Spinal cord (tissue), 10 donors: ENCODE measurements around the gene ZBTB7C. TPM values are rescaled to one million over a fixed set of nuclear protein-coding genes. Genes with fewer than 3 reads are reported as not detected.

ENCODE experiments used
- DNase-seq, 6 donors: peaks; one replicate each; pipeline versions ENCODE4 v3.0.0 to v3.0.0-alpha.2; 2013 to 2015; ENCODE audit warnings: low spot score in 6 of 6, low read depth in 4 of 6
- H3K27ac ChIP-seq: one replicate; pipeline ENCODE4 v1.5.1; 2013; ENCODE audit warnings: low read depth, low read length, control low read depth
- H3K27me3 ChIP-seq: one replicate; pipeline ENCODE4 v1.6.1; 2013; ENCODE audit warnings: low read length; ENCODE audit not compliant: control insufficient read depth, insufficient read depth
- H3K36me3 ChIP-seq: one replicate; pipeline ENCODE4 v1.6.1; 2013; ENCODE audit warnings: low read length; ENCODE audit not compliant: control insufficient read depth, insufficient read depth
- H3K4me1 ChIP-seq: one replicate; pipeline ENCODE4 v1.6.1; 2013; ENCODE audit warnings: low read length; ENCODE audit not compliant: control insufficient read depth, insufficient read depth
- H3K4me3 ChIP-seq: one replicate; pipeline ENCODE4 v1.5.1; 2013; ENCODE audit warnings: low read depth, low read length, control low read depth
- H3K9me3 ChIP-seq: one replicate; pipeline ENCODE4 v1.6.1; 2013; ENCODE audit warnings: low read length; ENCODE audit not compliant: control insufficient read depth, insufficient read depth
- WGBS: methylation state at CpG from one replicate; pipeline ENCODE4 v1.1.5; 2013; ENCODE audit warnings: missing lambda C conversion rate; ENCODE audit not compliant: insufficient coverage; 5-methylcytosine and 5-hydroxymethylcytosine counted together
- polyA plus RNA-seq, 2 donors: library from polyadenylated mRNA; unstranded; fragments of 120-200 nt; gene quantifications; one replicate each; pipeline ENCODE4 v1.2.1, GENCODE V29; 2013; ENCODE audit not compliant: insufficient read length in 2 of 2
- total RNA-seq, 2 donors: library from RNA; depleted of rRNA in 1 of 2; stranded (reverse); fragments of 120-200 nt in 1 of 2; fragments of >200 nt in 1 of 2; gene quantifications; one replicate each; pipeline versions ENCODE4 v1.2.3 to v1.2.4, GENCODE V29; 2013 to 2014
- donor health status: healthy.

Gene ZBTB7C
- total and polyA plus RNA-seq, 4 donors, result 7.6 to 15.7 (median 9.8) TPM

GRCh38 chr18:48405978-48406377, 3.2 kb downstream of the ZBTB7C start:
- no peaks in the 10 kb centered on the region for H3K9me3 ChIP-seq
- 90% methylated on average over 2 of the region's 6 CpGs for WGBS
- no peak overlapping the region for H3K27ac ChIP-seq
- H3K36me3 ChIP-seq, result no peaks in the 10 kb centered on the region
- H3K4me1 ChIP-seq, result peaks cover 27% of the 10 kb centered on the region
- peaks cover 27% of the 10 kb centered on the region for H3K27me3 ChIP-seq
- H3K4me3 ChIP-seq, result no peak overlapping the region
- DNase-seq, result no peak

DNA sequence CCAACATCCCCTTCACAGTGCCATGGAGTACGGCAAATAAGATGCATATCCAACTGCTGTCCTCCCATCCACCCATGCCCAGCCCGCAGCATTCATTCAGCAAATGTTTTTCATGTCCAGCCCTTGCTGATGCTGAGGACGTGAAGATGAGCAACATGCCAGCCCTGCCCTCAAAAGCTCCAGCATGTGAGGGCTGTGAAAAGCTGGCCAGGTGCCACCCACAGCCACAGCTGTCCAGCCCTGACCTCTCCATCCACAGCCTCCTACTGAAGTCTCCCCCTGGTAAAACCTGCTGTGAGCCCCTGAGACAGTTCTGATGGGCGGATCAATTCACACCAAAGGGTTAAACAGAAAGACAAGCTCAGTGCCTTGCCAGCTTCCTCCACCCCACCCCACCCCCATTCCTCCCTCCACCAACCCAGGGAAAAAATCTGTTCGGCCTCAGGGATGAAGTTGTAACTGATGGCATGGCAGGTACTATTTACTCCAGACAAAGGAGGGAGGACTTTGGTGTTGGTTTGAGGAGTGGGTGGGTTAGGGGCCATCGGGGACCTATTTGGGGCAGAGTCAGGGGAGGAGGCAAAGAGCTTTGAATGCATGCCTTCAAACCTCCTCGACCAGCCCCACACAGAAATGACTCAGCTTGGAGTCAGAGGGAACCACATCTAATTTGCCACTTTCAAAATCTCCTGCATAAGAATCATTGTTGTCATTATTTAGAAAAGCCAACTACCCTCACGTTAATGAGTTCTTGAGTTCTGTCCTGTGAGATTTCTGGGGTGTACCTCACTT, 4.3 kb downstream of the ZBTB7C start:
- 74% methylated on average over 4 of the region's 8 CpGs for WGBS
- no peaks in the 10 kb centered on the region for H3K9me3 ChIP-seq
- no peak overlapping the region for H3K27ac ChIP-seq
- no peak overlapping the region for H3K4me3 ChIP-seq
- H3K4me1 ChIP-seq, result peaks cover 19% of the 10 kb centered on the region
- H3K36me3 ChIP-seq, result no peaks in the 10 kb centered on the region
- no peak for DNase-seq
- peaks cover 21% of the 10 kb centered on the region for H3K27me3 ChIP-seq

- peaks cover 16% of the 10 kb centered on the region for H3K27me3 ChIP-seq
- no peaks in the 10 kb centered on the region for H3K9me3 ChIP-seq
- H3K4me1 ChIP-seq, result peaks cover 16% of the 10 kb centered on the region
- no CpG with 5 or more reads among the region's 1 CpG for WGBS
- DNase-seq, result no peak
- H3K27ac ChIP-seq, result no peak overlapping the region
- no peaks in the 10 kb centered on the region for H3K36me3 ChIP-seq
- H3K4me3 ChIP-seq, result no peak overlapping the region
Measured at GRCh38 chr18:48402953-48403352, 6.2 kb downstream of the ZBTB7C start.

DNA sequence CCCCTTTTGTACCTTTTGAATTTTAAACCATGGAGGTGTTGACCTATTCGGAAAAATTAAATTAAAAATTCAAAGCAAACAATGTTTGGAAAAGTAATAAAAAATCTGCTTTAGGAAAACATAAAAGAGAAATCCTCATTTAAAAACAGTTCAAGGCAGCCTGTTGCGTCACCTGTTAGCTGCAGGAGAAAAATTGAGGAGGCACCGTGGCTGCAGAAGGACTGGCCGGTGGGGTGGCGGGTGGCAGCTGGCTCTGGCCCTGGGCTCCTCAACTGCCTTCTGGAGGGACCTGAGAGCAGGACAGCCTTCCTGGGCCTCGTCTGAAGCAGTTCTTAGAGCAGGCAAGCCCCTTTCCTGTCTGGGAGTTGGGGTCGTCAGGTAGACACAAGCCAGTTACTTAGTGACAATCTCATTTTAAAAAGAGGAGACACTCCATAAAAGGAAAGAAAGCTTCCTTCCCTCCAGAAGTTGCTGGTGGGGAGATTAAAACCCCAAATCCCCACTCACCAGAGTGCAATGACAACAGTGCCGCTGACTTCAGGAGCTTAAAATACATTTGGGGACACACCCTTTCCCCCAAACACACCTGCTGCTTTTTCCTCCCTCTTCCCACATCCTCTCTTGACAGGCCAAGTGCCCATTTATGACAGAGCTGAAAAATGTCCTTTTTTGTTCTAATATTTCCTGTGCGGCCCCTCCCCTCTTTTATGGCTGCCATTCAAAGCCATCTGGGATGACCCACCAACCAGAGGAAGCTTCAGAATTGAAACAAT, 9.7 kb downstream of the ZBTB7C start:
- WGBS, result 87% methylated on average over 6 of the region's 9 CpGs
- Histone ChIP-seq H3K27ac (no peak overlapping the region), H3K4me1 (peaks cover 5% of the 10 kb centered on the region), H3K4me3 (no peak overlapping the region), H3K27me3 (no peaks in the 10 kb centered on the region), H3K9me3 (no peaks in the 10 kb centered on the region), H3K36me3 (no peaks in the 10 kb centered on the region)
- DNase-seq, result no peak

- no peaks in the 10 kb centered on the region for H3K27me3 ChIP-seq
- H3K4me3 ChIP-seq, result no peak overlapping the region
- WGBS, result 100% methylated on average over 4 of the region's 4 CpGs
- no peak overlapping the region for H3K27ac ChIP-seq
- peaks cover 10% of the 10 kb centered on the region for H3K4me1 ChIP-seq
- DNase-seq, result no peak
- H3K36me3 ChIP-seq, result no peaks in the 10 kb centered on the region
- H3K9me3 ChIP-seq, result no peaks in the 10 kb centered on the region
Measured at GRCh38 chr18:48398074-48398473, 11.1 kb downstream of the ZBTB7C start.

DNA sequence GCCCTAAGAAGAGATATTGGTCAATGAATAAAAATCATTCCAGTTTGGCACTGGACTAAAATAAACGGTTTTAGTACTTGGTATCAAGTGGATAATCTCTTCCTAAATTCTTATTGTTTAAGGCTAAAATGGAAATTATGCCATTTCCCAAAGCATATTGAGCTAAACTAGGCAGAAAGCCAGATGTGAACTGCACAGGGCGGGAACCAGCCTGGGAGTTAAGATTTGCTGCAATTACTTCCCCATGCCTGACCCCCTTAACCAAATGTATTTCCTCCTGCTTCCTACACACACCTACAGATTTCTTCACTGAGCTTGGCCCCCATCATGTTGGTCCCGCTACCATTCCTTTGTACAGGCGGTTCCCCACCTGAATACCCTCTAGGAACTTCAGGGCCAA, 12.2 kb downstream of the ZBTB7C start:
- peaks cover 16% of the 10 kb centered on the region for H3K4me1 ChIP-seq
- no peaks in the 10 kb centered on the region for H3K27me3 ChIP-seq
- H3K36me3 ChIP-seq, result no peaks in the 10 kb centered on the region
- DNase-seq, result peak in 1 of 6 donors; percentile 26
- H3K27ac ChIP-seq, result no peak overlapping the region
- H3K4me3 ChIP-seq, result no peak overlapping the region
- H3K9me3 ChIP-seq, result no peaks in the 10 kb centered on the region
- WGBS, result 80% methylated on average over 1 of the region's 4 CpGs

GRCh38 chr18:48396561-48396960, 12.6 kb downstream of the ZBTB7C start:
- WGBS, result no CpG with 5 or more reads among the region's 5 CpGs
- Histone ChIP-seq H3K9me3 (no peaks in the 10 kb centered on the region), H3K4me3 (no peak overlapping the region), H3K36me3 (no peaks in the 10 kb centered on the region), H3K4me1 (peaks cover 20% of the 10 kb centered on the region), H3K27ac (no peak overlapping the region), H3K27me3 (no peaks in the 10 kb centered on the region)
- DNase-seq, result no peak

GRCh38 chr18:48395646-48396045, 13.5 kb downstream of the ZBTB7C start:
- no peak overlapping the region for H3K4me3 ChIP-seq
- no CpG with 5 or more reads among the region's 1 CpG for WGBS
- H3K27me3 ChIP-seq, result no peaks in the 10 kb centered on the region
- H3K36me3 ChIP-seq, result no peaks in the 10 kb centered on the region
- peaks cover 25% of the 10 kb centered on the region for H3K4me1 ChIP-seq
- H3K27ac ChIP-seq, result no peak overlapping the region
- no peaks in the 10 kb centered on the region for H3K9me3 ChIP-seq
- no peak for DNase-seq

DNA sequence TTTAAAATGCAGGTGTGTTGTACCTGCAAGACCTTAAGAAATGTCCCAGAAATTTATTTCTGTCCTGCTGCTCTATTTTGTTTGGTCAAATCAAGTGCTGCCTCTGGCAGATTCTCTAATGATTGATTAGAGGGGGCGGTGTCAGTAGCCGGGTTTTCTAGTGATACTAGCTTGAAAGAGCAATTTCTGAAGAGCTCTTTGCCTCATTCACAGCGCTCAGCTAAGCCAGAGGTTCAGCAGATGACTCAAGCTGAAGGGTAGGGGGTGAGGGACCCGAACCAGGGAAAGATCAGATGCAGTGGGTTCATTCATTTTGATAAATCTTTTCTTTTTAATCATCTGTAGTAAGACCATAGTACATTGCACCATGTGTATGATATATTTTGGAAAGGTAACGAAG, 15.0 kb downstream of the ZBTB7C start:
- 100% methylated on average over 1 of the region's 5 CpGs for WGBS
- H3K4me3 ChIP-seq, result no peak overlapping the region
- no peaks in the 10 kb centered on the region for H3K9me3 ChIP-seq
- no peak overlapping the region for H3K27ac ChIP-seq
- H3K27me3 ChIP-seq, result no peaks in the 10 kb centered on the region
- peaks cover 27% of the 10 kb centered on the region for H3K4me1 ChIP-seq
- no peaks in the 10 kb centered on the region for H3K36me3 ChIP-seq
- DNase-seq, result peak in 1 of 6 donors; percentile 24

DNA sequence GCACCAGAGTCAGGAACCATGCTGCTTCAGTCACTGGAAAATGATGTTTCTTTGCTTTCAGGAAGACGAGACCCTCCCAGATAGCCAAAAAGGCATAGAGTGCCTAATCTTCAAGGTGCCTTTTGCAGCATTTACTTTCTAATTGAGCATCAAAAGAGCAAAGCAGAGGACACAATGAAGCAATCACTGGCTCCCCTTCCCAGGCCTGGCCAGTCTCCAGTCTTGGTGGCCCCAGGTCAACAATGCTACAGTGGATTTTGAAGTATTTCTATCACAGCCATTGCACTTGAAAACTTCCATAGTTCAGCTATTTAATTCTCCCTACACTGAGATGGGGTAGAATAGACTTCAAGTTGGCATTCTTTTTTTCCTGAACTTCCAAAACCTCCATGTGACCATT, 15.4 kb downstream of the ZBTB7C start:
- no peak overlapping the region for H3K4me3 ChIP-seq
- no peak for DNase-seq
- WGBS, result 71% methylated on average over 1 of the region's 1 CpG
- H3K36me3 ChIP-seq, result no peaks in the 10 kb centered on the region
- no peaks in the 10 kb centered on the region for H3K9me3 ChIP-seq
- no peaks in the 10 kb centered on the region for H3K27me3 ChIP-seq
- H3K27ac ChIP-seq, result no peak overlapping the region
- H3K4me1 ChIP-seq, result peaks cover 27% of the 10 kb centered on the region
